IMR-90 (cell line): ENCODE measurements around the gene SLAMF7.

Experiments used
- BHLHE40 ChIP-seq: fragments of 150-350 bp; IDR thresholded peaks from 2 replicates; pipeline ENCODE4 v1.6.1; 2016; ENCODE audit warnings: mild to moderate bottlenecking, low read depth, low read length
- CHD1 ChIP-seq: IDR thresholded peaks from 2 replicates; pipeline ENCODE4 v1.6.1; 2012; ENCODE audit warnings: low read depth, low read length, improper control_type of control experiment
- FOS ChIP-seq: fragments of 150-350 bp; IDR thresholded peaks from 2 replicates; pipeline ENCODE4 v1.6.1; 2016; ENCODE audit warnings: low read depth, low read length
- MAZ ChIP-seq: IDR thresholded peaks from 2 replicates; pipeline ENCODE4 v1.6.1; 2012; ENCODE audit warnings: low read depth, mild to moderate bottlenecking, low read length, improper control_type of control experiment, moderate library complexity, borderline replicate concordance
- MXI1 ChIP-seq: IDR thresholded peaks from 2 replicates; pipeline ENCODE4 v1.6.1; 2012; ENCODE audit warnings: low read depth, mild to moderate bottlenecking, low read length, moderate library complexity, borderline replicate concordance
- NFE2L2 ChIP-seq: fragments of 150-350 bp; IDR thresholded peaks from 2 replicates; pipeline ENCODE4 v1.6.1; 2016; ENCODE audit warnings: low read depth, mild to moderate bottlenecking, low read length
- POLR2A ChIP-seq: IDR thresholded peaks from 2 replicates; pipeline ENCODE4 v1.6.1; 2012; ENCODE audit warnings: mild to moderate bottlenecking, low read depth, low read length
- RAD21 ChIP-seq: IDR thresholded peaks from 2 replicates; pipeline ENCODE4 v1.6.1; 2012; ENCODE audit warnings: low read length, improper control_type of control experiment
- RFX5 ChIP-seq: IDR thresholded peaks from 2 replicates; pipeline ENCODE4 v1.8.0; 2012; ENCODE audit warnings: low read depth, mild to moderate bottlenecking, low read length, moderate library complexity
- SMC3 ChIP-seq: fragments of 150-350 bp; IDR thresholded peaks from 2 replicates; pipeline ENCODE4 v1.6.1; 2016; ENCODE audit warnings: low read depth, mild to moderate bottlenecking, antibody characterized with exemption, low read length, moderate library complexity
- TF ChIP-seq, protein P1 (sequence below): conservative IDR thresholded peaks from 2 replicates; pipeline ENCODE4 v1.5.1; 2012; ENCODE audit warnings: mild to moderate bottlenecking, low read depth, low read length, improper control_type of control experiment
- TF ChIP-seq, protein P2 (sequence below): fragments of 150-350 bp; IDR thresholded peaks from 2 replicates; pipeline ENCODE4 v1.6.1; 2017; ENCODE audit warnings: mild to moderate bottlenecking, antibody characterized with exemption, low read length, low read depth
- TF ChIP-seq, protein P3 (sequence below): fragments of 150-350 bp; IDR thresholded peaks from 2 replicates; pipeline ENCODE4 v1.6.1; 2016; ENCODE audit warnings: low read depth, mild to moderate bottlenecking, low read length, moderate library complexity, borderline replicate concordance

DNA sequence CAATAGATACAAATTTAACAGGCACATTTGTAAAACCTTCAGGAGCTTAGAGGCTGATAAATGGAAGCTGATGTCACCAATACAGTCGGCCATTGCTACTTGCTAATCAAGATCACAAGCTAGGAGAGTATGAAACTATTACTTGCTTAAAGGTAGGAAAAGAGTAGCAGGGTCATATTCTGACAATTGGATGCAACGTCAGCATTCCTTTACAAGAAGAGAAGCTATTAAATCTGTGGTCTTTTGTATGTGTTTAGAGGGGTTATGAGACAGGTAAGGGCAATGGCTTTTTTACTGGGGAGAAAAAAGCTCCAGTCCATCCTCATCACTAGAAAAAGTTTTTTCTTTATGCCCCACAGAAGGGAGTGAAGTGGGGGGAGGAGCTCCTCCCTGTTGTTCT lies 15.7 kb upstream of the SLAMF7 start:
- no peak for TF ChIP-seq CHD1
- no peak for TF ChIP-seq POLR2A
- TF ChIP-seq, protein P1, sequence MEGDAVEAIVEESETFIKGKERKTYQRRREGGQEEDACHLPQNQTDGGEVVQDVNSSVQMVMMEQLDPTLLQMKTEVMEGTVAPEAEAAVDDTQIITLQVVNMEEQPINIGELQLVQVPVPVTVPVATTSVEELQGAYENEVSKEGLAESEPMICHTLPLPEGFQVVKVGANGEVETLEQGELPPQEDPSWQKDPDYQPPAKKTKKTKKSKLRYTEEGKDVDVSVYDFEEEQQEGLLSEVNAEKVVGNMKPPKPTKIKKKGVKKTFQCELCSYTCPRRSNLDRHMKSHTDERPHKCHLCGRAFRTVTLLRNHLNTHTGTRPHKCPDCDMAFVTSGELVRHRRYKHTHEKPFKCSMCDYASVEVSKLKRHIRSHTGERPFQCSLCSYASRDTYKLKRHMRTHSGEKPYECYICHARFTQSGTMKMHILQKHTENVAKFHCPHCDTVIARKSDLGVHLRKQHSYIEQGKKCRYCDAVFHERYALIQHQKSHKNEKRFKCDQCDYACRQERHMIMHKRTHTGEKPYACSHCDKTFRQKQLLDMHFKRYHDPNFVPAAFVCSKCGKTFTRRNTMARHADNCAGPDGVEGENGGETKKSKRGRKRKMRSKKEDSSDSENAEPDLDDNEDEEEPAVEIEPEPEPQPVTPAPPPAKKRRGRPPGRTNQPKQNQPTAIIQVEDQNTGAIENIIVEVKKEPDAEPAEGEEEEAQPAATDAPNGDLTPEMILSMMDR = no peak
- TF ChIP-seq BHLHE40 = no peak
- TF ChIP-seq SMC3 = no peak
- TF ChIP-seq, protein P2, sequence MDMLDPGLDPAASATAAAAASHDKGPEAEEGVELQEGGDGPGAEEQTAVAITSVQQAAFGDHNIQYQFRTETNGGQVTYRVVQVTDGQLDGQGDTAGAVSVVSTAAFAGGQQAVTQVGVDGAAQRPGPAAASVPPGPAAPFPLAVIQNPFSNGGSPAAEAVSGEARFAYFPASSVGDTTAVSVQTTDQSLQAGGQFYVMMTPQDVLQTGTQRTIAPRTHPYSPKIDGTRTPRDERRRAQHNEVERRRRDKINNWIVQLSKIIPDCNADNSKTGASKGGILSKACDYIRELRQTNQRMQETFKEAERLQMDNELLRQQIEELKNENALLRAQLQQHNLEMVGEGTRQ = no peak
- TF ChIP-seq MXI1 = no peak
- TF ChIP-seq NFE2L2 = no peak
- TF ChIP-seq RAD21 = no peak
- TF ChIP-seq FOS = no peak
- TF ChIP-seq, protein P3, sequence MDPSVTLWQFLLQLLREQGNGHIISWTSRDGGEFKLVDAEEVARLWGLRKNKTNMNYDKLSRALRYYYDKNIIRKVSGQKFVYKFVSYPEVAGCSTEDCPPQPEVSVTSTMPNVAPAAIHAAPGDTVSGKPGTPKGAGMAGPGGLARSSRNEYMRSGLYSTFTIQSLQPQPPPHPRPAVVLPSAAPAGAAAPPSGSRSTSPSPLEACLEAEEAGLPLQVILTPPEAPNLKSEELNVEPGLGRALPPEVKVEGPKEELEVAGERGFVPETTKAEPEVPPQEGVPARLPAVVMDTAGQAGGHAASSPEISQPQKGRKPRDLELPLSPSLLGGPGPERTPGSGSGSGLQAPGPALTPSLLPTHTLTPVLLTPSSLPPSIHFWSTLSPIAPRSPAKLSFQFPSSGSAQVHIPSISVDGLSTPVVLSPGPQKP = no peak
- no peak for TF ChIP-seq RFX5
- no peak for TF ChIP-seq MAZ
